Activated gamma-delta T cell treated with anti-CD3 and anti-CD28 coated beads, Interleukin-2, amount 50 U/mL, for 16 hours (primary cell): ENCODE results near the gene TSHZ2.

Experiments
- DNase-seq: peaks from one replicate; pipeline ENCODE4 v3.0.0-alpha.2; 2020; ENCODE audit warnings: low read depth

The TSHZ2 gene

DNA sequence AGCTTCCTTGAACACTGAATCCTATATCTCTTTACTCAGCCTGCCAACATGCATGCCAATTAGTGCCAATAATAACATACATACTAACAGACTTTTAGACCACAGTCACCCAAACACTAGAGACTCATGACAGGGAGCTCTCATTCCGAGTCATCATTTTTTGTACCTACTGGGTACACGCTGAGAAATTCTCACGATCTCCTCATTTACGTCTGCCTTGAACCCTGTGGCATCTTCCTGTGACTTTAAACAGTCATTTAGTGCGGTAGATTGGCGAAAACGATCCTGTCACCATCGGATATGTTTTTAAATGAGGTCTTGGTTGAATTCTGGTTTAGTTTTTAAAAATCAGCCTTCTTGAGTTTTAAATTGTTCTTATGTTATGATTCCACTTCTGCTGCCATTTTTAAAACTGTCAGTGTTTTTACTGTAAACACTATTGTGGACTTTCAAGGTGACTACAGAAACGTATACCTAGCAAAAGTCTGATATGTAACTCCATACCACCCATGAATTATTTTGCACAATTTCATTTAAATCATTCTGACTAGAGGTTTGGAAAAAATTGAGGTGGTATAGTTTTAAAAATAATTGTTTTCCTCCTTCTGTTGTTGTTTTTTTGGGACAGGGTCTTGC is 275.4 kb downstream of the TSHZ2 start:
- DNase-seq, result no peak

DNA sequence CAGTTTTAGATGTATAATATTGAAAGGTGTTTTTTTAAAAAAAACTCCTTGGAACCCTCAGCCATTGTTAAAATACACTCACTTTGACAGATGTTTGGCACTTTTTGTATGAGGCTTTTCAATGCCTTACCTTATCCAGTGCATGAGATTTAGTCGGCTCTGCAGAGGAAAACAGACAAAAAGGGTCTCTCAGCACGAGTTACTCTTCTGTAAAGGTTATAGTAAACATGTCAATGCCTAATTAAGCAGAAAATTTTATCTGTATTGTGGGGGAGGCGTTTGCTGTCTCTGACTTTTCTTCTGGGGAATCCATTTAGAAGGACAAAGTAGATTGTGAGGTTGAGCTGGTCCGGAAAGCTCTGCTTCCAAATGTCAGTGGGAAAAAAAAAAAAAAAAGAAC is 278.3 kb downstream of the TSHZ2 start:
- DNase-seq, result no peak

DNA sequence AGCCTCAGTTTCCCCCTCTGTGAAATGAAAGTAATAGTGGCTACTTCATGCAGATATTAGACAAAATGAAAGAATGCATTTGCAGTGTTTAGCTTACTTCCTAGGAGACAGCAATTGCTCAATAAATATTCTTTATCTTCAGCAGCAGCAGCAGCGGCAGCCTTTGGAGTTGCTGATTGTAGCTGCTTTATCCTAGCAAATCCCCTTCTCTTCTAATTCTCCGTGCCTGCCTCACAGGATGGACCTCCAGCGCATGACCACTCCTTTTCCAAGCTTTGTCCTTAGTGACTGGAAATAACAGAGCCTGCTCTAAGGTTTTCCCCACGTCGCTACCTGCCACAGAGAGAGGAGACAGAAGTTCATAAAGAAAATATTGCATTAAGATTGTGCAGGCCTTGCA is 279.8 kb downstream of the TSHZ2 start:
- DNase-seq, result no peak

DNA sequence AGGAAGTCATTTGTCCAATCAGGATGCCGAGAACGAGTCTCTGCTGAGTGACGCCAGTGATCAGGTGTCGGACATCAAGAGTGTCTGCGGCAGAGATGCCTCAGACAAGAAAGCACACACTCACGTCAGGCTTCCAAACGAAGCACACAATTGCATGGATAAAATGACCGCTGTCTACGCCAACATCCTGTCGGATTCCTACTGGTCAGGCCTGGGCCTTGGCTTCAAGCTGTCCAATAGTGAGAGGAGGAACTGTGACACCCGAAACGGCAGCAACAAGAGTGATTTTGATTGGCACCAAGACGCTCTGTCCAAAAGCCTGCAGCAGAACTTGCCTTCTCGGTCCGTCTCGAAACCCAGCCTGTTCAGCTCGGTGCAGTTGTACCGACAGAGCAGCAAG is 281.5 kb downstream of the TSHZ2 start:
- no peak for DNase-seq

DNA sequence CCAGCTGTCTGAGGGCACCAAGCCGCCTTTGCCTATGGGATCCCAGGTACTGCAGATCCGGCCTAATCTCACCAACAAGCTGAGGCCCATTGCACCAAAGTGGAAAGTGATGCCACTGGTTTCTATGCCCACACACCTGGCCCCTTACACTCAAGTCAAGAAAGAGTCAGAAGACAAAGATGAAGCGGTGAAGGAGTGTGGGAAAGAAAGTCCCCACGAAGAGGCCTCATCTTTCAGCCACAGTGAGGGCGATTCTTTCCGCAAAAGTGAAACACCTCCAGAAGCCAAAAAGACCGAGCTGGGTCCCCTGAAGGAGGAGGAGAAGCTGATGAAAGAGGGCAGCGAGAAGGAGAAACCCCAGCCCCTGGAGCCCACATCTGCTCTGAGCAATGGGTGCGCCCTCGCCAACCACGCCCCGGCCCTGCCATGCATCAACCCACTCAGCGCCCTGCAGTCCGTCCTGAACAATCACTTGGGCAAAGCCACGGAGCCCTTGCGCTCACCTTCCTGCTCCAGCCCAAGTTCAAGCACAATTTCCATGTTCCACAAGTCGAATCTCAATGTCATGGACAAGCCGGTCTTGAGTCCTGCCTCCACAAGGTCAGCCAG is 283.0 kb downstream of the TSHZ2 start:
- DNase-seq, result no peak

DNA sequence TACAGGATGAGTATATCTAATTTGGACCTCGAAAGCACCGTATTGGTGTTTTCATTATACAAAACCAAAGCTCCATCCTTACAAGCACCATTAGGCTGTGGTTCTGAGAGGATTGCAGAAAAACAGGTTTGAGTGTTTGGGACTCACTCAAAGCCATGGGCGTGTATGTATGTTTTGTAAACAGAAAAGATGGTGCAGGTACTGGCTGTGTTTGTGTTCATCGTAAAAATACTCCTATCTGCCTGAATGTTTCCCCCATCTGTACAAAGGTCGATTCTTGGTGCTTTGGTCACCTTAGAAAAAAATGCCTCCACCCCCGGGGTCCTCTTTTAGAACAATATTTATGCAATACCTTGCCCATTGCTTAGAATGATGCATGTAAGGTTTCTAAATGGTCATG is 286.6 kb downstream of the TSHZ2 start:
- no peak for DNase-seq

DNA sequence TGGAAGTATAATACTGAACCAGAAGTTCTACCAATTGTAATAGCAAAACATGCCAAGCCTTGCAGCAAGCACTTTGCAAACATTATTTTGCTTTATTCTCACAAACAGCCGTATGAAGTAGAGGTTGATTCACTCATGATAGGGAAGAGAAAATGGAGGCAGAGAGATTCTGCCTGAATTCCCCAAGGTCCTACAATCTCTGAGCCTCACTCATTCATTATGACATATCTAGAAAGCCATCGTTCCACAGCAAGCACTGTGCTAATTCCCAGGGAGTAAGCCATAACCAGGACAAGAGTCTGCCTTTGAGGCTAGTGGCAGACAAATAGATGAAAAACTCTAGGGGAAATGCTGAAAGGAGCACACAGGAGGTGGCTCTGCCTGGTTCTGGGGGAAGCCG is 288.0 kb downstream of the TSHZ2 start:
- no peak for DNase-seq

DNA sequence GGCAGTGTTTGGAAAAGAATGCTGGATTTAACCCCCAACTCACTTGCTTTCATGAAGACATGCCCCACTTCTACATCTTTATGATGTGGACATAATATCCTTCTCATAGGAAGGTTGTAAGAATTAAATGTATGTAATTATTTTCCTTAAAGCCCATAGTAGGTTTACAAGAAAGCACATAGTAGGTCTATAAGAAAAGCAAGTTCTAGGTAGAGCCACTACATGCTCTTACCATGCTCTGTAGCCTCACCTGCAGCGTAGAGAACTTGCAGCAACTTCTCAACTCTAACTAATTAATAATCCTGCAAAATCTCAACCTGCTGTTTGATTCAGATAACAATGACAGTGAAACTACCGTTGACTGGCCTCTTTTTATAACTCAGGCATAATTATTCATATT is 288.4 kb downstream of the TSHZ2 start:
- no peak for DNase-seq

DNA sequence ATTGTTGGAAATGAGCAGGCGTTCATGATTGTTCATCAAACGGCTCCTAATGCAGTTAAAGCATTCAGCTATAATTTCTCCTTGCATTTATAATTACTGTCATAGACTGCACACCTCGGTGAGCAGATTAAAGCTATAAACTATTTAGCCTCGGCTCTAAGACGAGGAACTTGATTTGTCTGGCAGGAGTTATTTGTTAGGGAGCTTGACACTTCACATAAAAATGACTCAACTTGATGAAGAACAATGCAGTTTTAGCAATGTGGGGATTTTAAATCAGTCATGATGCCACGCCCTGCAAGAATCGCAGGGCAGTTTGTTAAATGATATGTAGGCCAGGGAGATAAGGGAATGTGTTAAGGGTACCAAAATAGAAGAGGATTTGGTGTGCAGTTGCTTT is 290.2 kb downstream of the TSHZ2 start:
- DNase-seq, result no peak

DNA sequence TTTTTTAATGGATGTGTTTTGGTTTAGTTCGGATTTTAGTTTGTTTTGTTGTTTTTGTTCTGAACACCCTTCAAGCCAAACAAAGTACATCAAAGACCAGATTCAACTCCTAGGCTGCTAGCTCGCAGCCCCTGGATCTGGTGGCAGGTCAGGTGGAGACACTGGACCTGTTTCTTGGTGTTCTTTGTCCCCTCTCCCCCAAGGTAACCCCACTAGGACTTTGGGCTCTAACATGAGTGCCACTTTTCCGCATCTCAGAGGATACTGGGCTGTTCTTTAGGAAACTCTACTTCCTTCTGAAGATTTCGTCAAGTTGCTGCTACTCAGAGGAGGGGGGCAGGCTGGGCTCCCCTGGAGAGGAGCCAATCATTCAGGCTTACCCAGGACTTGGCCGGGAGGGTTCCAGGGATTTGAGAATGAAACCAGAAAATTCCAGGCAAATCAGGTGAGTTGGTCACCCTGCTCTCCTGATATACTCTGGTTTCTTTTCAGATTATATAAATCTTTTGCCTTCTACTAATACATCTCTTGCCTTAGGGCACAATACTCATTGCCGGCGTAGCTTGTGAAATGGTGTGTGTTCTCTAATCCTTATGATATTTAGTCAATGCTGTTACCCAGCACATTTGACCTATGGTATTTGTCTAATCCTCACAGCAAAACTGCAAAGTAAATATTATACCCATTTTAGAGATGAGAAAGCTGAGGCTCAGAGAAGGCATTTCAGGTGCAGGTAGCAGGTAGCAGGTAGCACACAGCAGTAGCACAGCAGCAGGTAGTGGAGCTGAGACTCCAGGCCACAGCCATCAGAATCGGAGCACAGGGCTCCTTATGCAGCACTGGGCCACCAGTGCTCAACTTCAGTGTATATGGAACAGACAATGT is 291.6 kb downstream of the TSHZ2 start:
- no peak for DNase-seq

DNA sequence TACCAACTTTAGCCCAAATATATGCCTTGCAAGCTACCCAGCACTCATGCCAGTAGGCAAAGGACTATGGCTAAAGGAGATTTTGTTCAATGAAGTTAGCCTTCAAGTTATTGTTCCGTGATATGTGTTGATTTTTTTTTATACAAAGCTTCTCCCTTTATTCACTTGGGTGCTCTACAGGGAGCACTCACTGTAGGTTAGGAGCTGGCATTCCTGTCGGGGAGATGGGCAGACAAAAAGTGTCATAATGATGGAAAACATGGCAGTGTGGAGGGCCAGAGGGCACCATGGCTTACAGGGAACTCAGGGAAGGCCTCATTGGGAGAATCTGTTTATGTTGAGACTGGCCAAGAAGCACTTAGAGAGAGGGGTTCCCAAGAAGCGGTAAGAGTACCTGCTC is 292.4 kb downstream of the TSHZ2 start:
- no peak for DNase-seq

DNA sequence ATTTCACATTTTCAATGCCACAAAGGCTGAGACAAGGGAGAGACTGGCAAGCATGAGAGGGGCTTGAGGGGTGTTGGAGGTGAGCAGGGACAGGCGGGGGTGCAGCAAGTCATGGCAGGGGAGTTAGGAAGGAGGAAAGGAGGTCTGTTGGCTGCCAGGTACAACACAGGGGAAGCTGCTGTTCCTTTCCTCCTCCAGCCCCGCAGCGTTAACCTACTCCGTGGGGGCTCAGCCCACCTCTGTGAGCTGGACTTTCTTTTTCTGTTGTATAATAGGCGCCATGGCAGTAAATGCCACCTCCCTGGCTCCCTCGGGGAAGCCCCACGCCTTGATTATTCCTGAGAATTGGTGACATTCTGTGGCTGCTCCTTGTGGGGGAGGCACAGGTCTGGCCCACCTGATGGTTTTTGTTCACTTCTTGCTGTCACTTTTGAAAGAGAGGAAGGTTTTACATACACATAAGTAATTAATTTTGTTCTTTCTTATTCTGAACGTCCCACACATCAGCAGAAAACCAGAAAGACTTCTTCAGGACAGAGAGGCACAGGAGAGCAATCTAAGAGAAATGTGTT is 293.2 kb downstream of the TSHZ2 start:
- no peak for DNase-seq

DNA sequence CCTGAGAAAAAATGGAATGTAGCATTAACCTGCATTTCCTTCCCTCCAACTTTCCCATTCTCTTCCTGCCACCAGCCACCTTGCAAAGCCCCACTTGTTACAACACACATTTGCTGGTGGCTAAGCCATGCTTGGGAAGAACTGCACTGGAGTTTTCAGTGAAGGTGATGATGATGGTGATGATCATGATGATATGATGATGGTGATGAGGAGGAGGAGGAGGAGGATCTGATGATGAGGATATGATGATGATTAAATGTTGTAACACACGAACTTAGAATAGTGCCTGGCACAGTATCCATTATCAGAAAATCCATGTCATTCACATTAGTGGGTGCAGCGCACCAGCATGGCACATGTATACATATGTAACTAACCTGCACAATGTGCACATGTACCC is 297.2 kb downstream of the TSHZ2 start:
- no peak for DNase-seq

DNA sequence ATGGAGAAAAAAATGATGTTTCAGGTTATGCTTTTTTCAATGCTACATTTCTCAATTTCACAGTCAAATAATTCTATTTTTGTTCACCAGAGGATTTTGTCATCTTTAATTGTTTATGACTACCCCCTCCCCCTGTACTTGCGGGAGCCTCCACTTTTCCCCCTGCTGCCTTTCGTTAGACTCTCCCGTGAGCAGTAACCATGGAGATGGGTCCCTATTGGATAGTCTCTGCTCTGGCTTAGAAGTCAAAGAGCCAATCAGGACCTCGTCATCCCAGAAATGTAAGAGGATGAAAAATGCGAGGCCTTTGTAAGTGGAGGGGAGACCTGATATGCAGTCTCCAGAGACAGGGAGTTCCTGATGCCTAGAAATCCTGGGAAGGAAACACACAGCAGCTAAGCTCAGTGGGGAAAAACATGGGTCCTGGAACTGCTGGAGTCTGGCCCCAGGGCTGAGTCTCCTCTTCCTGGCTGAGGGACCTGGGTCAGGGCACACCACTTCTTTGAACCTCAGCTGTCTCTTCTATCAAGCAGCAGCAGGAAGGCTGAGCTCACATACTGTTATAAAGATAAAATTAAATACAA is 298.7 kb downstream of the TSHZ2 start:
- no peak for DNase-seq

DNA sequence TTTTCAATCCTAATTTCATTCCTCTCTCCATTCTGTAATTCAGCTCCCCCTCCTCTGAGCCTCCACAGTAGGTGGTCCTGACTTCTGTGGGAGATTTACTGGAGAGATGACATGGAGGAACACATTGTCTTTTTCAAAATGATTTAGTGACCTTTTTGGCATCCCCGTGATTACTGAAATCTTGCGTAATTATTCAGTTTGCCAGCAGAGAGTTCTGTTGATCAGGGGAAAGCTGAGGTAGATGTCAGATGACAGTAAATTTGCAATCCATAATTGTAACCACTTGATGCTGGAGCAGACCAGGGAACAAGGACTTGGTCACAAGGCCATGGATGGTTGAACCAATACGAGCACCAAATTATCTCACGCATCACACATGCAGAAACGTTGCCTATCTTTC is 302.2 kb downstream of the TSHZ2 start:
- no peak for DNase-seq

DNA sequence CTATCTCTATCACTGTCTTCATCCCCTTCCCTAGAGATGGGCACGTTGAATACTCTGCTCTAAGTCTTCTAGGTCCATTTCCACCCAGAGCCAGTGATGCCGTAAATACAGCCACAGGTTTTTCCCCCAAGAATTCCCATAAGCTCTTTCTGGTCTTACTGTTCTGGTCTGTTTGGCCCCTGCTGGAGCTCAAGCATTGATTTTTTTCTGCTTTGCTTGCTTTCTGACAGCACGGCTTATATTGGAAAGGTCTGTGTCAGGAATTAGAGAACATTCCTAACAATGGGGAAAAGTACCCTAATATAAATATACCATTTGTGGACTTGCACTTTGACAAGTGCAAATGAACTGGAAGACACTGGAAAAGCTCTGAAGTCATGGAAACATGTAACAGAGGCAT is 302.6 kb downstream of the TSHZ2 start:
- DNase-seq, result no peak

DNA sequence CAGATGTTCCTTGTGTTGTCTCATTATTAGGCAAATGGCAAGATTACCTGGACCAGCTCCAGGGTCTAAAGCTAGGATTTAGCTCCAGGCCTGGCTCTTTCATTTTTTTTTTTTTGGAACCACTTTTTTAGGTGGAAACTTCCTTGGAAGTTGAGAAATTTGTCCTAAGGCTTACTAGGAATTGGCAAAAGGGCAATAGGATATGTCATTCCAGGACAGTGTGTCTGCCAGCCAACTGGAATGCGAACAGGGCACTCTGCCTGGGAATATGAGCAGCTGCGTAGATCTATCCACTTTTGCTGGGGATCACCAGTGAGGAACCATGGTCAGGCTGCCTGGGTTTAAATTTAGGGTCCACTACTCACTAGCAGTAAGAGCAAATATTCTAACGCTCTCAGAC is 304.0 kb downstream of the TSHZ2 start:
- no peak for DNase-seq

DNA sequence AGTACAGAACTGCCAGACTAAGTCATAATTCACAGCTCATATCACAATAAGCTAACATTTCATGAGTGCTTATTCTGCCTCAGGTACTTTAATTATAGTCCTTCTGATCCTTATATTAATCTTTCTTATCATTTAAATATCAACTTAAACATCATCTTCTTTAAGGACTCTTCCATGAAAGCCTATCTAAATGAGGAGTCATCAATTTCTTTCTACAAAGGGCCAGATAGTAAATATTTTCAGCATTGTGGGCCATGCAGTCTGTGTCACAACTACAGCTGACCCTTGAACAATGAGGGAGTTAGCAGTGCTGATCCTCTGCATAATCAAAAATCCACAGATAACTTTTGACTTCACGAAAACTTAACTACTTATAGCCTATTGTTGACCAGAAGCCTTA is 306.4 kb downstream of the TSHZ2 start:
- no peak for DNase-seq

DNA sequence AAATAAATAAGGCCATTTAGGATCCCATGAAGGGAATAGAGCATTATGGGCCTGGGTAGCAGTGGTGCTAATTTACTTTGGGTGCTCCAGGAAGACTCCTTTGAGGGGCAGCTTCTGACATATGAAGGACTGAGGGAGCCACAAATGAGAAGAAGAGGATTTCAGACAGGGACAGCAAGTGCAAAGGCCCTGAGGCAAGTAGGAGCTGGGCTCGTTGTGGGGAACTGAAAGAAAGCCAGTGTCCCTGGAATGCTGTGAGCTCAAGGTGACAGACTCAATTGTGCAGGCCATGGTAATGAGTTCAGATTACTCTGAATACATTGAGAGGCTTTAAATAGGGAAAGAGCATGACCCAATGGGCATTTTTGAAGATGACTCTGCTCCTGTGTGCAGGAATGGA is 307.6 kb downstream of the TSHZ2 start:
- DNase-seq, result no peak

DNA sequence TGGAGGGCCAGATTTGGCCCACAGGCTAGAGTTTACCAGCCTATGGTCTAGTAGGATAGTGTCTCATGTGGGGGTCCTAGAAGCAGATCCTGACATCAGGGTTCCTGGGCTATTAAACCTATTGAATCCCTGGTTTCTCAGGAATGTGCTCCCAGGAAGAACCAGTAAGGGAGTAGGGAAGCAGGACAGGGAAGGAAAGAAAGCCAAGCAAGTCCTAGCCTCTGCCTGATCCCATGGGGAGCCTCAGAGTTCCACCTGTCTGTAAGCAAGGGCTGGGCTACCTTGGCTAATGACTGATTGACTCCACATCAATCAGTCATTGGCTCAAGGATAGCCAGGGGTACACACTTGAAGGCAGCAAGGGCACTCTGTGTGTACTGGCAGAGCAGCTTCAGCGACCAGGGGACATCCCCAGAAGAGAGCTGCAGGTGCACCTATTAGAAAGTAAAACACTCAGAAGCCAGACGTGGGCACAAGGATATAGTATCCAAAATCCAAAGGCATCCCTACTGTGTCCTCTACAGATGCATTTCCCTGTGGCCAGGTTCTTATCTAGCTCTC is 309.5 kb downstream of the TSHZ2 start:
- DNase-seq, result no peak

DNA sequence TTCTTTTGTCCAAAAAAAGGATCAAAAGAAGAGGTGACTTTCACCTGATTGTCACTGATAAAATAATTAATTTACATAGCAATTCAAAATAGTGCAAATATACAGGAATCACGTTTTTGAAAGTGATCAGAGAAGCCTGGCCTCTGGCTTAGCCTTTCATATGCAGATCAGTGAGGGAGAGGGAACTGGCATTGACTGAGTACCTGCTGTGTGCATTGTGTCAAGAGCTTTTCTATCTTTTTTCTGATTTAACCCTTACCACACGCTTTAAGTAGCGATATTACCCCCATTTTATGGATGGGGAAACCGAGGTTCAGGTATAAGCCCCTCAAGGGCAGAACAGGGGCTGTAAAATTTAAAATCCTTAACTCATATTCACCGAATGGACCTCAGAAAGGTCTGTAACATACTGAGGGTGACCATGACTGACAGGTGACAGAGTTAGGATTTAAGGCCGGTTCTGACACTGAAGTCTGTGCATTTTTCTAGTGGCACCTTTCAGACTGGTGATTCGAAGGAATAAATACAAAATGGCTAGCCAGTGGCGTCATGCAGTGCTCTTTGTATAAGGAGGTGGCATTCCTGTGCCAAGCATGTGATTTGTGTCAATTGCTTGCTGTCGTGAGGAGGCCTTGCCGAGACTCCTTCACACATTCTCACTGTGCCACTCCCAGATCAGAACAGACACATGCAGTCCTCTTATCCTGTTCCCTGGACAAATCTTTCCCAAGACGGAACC is 310.2 kb downstream of the TSHZ2 start:
- no peak for DNase-seq

DNA sequence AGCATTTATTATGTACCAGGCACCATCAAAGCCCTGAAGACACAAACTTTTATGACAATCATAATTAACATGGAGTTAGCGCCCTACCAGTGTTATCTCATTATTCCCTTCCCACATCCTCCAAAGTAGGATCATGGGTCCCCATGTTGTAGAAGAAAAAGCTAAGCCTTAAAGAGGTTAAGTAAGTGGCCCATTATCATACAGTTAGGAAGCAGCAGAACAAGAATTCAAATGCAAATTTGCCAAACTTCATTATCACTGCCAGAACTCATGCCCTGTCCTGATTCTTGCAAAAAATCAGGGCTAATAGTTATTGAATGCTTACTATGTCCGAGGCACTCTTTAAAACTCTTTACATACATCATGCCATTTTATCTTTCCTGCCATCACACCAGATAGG is 310.9 kb downstream of the TSHZ2 start:
- no peak for DNase-seq
